Left lung (tissue), 10 donors: ENCODE results near the gene RPS14. TPM values are rescaled to one million over a fixed set of nuclear protein-coding genes. Genes with fewer than 3 reads are reported as not detected.

Experiments used
- ATAC-seq: fragments of 200-7000 bp; cut with Tn5 transposase; one replicate; pipeline ENCODE4 v1.9.1; 2020; ENCODE audit warnings: moderate library complexity
- DNase-seq, 4 donors: peaks; one replicate each; pipeline ENCODE4 v3.0.0-alpha.2; 2013 to 2020
- H3K27ac ChIP-seq, 2 donors: fragments of 200-600 bp; sonication (generic) in 1 of 2; one replicate each; pipeline versions ENCODE4 v1.5.0 to v1.8.0; 2020 to 2021
- H3K27me3 ChIP-seq, 2 donors: fragments of 200-600 bp; sonication (generic) in 1 of 2; one replicate each; pipeline versions ENCODE4 v1.5.0 to v1.8.0; 2020 to 2021
- H3K36me3 ChIP-seq, 2 donors: fragments of 200-600 bp; sonication (generic) in 1 of 2; one replicate each; pipeline versions ENCODE4 v1.5.0 to v1.8.0; 2020 to 2021
- H3K4me1 ChIP-seq, 2 donors: fragments of 200-600 bp; one replicate each; pipeline ENCODE4 v1.8.0; 2021
- H3K4me3 ChIP-seq, 2 donors: fragments of 200-600 bp; sonication (generic) in 1 of 2; one replicate each; pipeline versions ENCODE4 v1.5.0 to v1.8.0; 2020 to 2021; ENCODE audit warnings: mild to moderate bottlenecking in 1 of 2
- H3K9me3 ChIP-seq, 2 donors: fragments of 200-600 bp; sonication (generic) in 1 of 2; one replicate each; pipeline versions ENCODE4 v1.5.0 to v1.8.0; 2020 to 2021
- intact Hi-C, 2 donors: fragments of 100-400 bp; cut with DNase I; formaldehyde crosslinking; loops; one replicate each; pipeline versions ENCODE4 v1.11.2 to v1.14.2; 2022
- polyA plus RNA-seq, 6 donors: library from polyadenylated mRNA; unstranded; fragments of 120-200 nt; gene quantifications; one replicate each; pipeline ENCODE4 v1.2.1, GENCODE V29; 2013; ENCODE audit not compliant: insufficient read length in 6 of 6
- total RNA-seq, 2 donors: library from RNA; stranded (reverse); fragmentation: NEBNext Ultra II Directional; extraction: Animal tissue kit (Norgen Biotek cat#: 25700); gene quantifications; one replicate each; pipeline ENCODE4 v1.2.1, GENCODE V29; 2021
- TF ChIP-seq, protein P1 (sequence below), 2 donors: fragments of 200-600 bp; sonication (generic) in 1 of 2; IDR thresholded peaks; one replicate each; pipeline versions ENCODE4 v1.5.0 to v1.8.0; 2021; ENCODE audit warnings: antibody characterized with exemption in 2 of 2
- donor health status: DM: no; HTN: yes; CAD: no.
- donor health status: DM: no; HTN: no; CAD: no.

RPS14 gene
- total and polyA plus RNA-seq, 8 donors, result 1,428 to 2,778 (median 2,416) TPM

DNA sequence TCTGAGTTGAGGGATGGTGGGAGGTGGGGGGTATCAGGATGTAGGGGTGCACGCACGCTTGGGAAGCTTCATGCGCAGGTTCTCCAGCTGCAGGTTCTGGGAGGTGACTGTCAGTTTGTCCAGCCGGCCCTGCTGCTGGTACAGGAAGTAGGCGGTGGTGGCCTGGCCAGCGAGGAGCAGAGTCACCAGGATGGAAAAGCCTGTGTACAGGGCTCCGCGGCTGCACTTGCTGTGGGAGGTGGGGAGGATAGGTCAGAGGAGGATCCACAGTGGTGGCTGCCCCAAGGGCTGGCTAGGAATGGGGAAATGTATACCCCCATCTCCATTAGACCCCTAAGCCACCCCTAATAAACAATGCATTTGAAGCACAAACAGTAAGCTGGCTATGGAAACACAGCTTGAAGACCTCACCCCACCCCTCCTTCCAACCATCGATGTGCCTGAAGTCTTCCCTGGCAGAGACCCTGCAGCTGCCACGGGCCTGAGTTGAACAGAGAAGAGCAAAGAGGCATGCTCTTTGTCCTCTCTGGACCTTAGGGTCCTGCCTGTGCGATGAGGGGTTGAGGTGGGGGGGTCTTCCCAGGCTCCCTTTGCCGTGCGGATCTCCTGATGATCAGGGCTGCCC lies 42.3 kb downstream of the RPS14 start:
- Histone ChIP-seq H3K27ac (peak overlapping the region in 1 of 2 donors; percentile 97), H3K9me3 (no peaks in the 10 kb centered on the region), H3K4me1 (peaks cover 0 to 50% of the 10 kb centered on the region in 2 donors), H3K4me3 (no peak overlapping the region), H3K27me3 (no peaks in the 10 kb centered on the region), H3K36me3 (peaks cover 0 to 66% of the 10 kb centered on the region in 2 donors)
- peak in 1 of 4 donors; percentile 43 for DNase-seq
- no peak for ATAC-seq
- intact Hi-C loops, result no loop called here
- TF ChIP-seq, protein P1, sequence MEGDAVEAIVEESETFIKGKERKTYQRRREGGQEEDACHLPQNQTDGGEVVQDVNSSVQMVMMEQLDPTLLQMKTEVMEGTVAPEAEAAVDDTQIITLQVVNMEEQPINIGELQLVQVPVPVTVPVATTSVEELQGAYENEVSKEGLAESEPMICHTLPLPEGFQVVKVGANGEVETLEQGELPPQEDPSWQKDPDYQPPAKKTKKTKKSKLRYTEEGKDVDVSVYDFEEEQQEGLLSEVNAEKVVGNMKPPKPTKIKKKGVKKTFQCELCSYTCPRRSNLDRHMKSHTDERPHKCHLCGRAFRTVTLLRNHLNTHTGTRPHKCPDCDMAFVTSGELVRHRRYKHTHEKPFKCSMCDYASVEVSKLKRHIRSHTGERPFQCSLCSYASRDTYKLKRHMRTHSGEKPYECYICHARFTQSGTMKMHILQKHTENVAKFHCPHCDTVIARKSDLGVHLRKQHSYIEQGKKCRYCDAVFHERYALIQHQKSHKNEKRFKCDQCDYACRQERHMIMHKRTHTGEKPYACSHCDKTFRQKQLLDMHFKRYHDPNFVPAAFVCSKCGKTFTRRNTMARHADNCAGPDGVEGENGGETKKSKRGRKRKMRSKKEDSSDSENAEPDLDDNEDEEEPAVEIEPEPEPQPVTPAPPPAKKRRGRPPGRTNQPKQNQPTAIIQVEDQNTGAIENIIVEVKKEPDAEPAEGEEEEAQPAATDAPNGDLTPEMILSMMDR (IDR thresholded peaks at IDR 0.05), result no peak

DNA sequence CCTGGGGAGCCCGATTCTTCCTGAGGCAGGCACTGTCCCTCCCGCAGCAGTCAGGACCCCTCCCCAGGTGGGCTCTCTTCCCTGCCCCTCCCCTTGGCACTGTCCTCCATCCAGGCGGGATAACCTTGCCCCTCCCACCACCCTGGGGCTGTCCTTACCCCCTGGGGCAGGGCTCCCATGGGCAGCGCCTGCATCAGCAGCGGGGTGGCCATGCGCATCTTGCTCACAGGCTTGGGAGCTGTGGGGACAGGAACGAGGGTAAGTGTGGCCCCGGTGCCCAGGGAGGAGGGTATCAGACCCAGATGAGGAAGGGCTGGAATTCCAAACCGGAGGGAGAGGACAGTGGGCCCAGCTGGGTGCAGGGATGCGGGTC lies 42.8 kb downstream of the RPS14 start:
- Histone ChIP-seq H3K27ac (no peak overlapping the region), H3K4me1 (peaks cover 0 to 45% of the 10 kb centered on the region in 2 donors), H3K27me3 (no peaks in the 10 kb centered on the region), H3K9me3 (no peaks in the 10 kb centered on the region), H3K36me3 (peaks cover 0 to 71% of the 10 kb centered on the region in 2 donors), H3K4me3 (no peak overlapping the region)
- intact Hi-C loops, result no loop called here
- no peak for ATAC-seq
- TF ChIP-seq, protein P1 (IDR thresholded peaks at IDR 0.05), result no peak
- no peak for DNase-seq

DNA sequence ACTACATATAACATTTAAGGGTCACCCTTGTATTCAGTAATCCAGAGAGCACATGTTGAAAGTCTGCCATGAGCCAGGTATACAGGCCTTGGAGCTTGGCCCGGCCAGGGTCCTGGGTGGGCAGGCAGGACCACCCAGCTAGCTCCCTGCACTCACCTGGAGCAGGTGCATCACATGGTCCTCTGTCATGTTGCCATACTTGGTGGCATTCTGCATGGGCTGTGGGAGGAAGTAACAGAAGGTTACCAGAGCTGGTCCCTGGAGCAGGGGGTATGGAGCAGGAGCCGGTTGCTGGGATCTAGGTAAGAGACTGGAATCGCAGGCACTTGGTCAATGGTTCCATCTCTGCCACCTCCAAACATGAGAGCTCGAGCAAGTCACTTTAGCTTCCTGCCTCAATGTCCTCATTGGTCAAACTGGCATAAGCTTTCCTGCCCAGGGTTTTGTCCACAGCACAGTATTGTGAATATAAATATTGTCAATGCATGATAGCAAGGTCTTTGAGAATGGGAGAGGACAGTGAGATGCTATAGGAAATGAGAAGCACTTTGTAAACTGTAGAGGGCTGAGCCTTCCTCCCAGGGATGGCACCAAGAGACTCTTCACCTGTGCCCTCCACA lies 43.3 kb downstream of the RPS14 start:
- Histone ChIP-seq H3K27ac (no peak overlapping the region), H3K36me3 (peaks cover 0 to 76% of the 10 kb centered on the region in 2 donors), H3K4me1 (peaks cover 0 to 40% of the 10 kb centered on the region in 2 donors), H3K4me3 (no peak overlapping the region), H3K9me3 (no peaks in the 10 kb centered on the region), H3K27me3 (no peaks in the 10 kb centered on the region)
- DNase-seq (no peak), ATAC-seq (no peak)
- intact Hi-C loops, result no loop called here
- TF ChIP-seq, protein P1 (IDR thresholded peaks at IDR 0.05), result no peak

DNA sequence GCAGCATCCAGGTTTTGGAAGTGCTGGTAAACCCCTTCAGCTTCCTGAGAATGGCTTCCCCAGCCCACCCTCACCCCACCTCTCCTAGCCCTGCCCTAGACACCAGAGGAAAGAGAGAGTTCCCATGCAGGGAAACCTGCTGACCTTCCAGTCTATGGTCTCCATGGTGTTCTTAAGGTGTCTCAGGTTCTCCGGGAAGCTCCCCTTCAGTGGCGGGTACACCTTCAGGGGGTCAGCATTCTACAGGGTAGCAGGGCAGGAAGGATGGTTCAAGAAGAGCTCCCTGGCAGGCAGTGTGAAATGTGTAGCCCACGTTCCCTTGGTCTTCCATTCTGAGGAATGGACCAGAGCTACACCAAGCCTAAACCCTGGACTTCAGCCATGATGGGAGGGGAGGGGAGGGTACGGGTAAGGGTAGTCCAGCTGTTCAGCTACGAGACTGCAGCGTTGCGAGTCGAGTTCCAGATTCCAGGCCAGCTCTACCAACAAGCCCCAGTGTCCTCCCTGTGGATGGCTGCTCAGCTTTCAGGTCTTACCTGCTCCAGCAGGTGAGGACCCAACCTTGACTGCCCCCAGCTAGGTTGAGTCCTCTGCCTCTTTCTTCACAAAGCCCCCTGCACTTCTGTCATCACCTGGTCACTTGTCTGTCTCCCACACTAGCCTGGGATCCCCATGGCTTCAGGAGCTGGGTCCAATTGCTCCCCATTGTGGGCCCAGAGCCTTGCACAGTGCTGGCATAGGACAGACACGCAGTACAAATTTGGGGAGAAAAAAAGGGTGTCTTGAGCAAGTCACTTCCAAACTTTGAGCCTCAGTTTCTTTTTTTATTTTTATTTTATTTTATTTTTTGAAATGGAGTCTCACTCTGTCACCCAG lies 44.4 kb downstream of the RPS14 start:
- H3K27me3 ChIP-seq, result no peaks in the 10 kb centered on the region
- TF ChIP-seq, protein P1 (IDR thresholded peaks at IDR 0.05), result no peak
- no peak for DNase-seq
- intact Hi-C loops, result no loop called here
- no peaks in the 10 kb centered on the region for H3K9me3 ChIP-seq
- peaks cover 0 to 86% of the 10 kb centered on the region in 2 donors for H3K36me3 ChIP-seq
- no peak overlapping the region for H3K4me3 ChIP-seq
- peaks cover 0 to 32% of the 10 kb centered on the region in 2 donors for H3K4me1 ChIP-seq
- ATAC-seq, result no peak
- peak overlapping the region in 1 of 2 donors; percentile 5 for H3K27ac ChIP-seq

GRCh38 chr5:150404535-150404934 lies 45.0 kb downstream of the RPS14 start:
- intact Hi-C loops, result no loop called here
- H3K27ac ChIP-seq, result no peak overlapping the region
- H3K27me3 ChIP-seq, result no peaks in the 10 kb centered on the region

More at GRCh38 chr5:150404535-150404934, 45.0 kb downstream of the RPS14 start:
- DNase-seq, result peak in 1 of 4 donors; percentile 42
- peaks cover 0 to 92% of the 10 kb centered on the region in 2 donors for H3K36me3 ChIP-seq
- H3K4me3 ChIP-seq, result no peak overlapping the region
- peaks cover 0 to 25% of the 10 kb centered on the region in 2 donors for H3K4me1 ChIP-seq
- H3K9me3 ChIP-seq, result no peaks in the 10 kb centered on the region
- no peak for ATAC-seq
- TF ChIP-seq, protein P1 (IDR thresholded peaks at IDR 0.05), result no peak
